NCI-H2081 treated with DMSO at 0.1 percent for 48 hours (cell line): ENCODE measurements around the gene IFT22.
"Not testable (repeated sequence)": the region's sequence is repeated elsewhere in the genome, so short reads cannot be mapped to it uniquely, and the experiment has no call there.

Source experiments
- DNase-seq: peaks from one replicate; lab custom pipeline; 2025; lab: John Stamatoyannopoulos, UW

The IFT22 gene

GRCh38 chr7:101321491-101322401 is at the start of gene IFT22:
IFT22 (minus strand) TSS chr7:101321812; CDS start chr7:101321709, 103 bp downstream.
- peak; percentile 50 for DNase-seq

DNA sequence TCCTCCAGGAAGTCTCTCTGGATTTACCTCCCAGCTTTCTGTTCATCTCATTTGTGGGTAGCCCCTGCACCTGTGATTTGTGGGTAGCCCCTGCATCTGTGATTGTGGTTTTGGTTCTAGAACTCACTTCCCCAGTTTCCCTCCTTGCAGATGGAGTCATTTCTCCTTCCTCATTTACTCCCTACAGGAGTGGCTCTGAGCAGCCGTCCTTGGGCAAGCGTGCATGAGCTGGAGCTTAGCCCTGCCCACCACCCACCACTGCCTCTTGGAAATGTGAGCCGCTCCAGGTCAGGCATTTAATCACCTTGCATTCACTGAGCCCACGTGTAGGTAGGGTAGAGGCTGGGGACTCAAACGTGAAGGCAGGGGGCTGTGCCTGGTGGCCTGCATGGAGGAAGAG is 49.2 kb upstream of the IFT22 start:
- no peak for DNase-seq

DNA sequence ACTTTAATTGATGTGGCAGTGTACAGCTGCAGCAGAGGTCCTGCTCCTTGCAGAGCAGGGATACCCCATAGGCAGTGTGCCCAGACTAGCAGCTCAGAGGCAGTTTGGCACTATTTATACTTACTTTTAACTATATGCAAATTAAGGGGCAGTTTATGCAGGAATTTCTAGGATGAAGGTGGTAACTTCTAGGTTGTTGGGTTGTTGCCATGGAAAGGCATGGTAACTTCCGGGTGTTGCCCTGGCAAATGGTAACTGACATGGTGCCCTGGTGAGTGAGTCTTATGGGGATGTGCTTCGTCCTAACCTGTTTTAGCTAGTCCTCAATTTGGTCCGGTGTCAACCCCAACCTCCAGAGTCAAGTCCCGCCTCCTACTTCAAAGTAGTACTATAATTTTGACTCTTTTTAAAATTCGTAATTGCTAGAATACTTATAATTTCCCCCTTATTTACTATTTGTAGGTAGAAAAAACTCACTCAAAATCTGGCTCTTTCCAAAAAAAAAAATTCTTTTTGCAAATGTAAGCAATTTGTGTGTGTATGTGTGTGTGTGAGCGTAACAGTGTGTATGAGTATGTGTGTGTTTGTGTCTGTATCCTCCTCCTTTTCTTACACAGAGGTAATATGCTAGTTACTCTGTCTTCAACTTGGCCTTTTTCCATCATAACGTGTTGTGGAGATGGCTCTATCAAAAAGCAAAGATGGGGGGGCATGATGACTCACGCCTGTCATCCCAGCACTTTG is 47.0 kb upstream of the IFT22 start:
- no peak for DNase-seq

- no peak for DNase-seq
Observed at GRCh38 chr7:101367676-101368075, 46.1 kb upstream of the IFT22 start.

DNA sequence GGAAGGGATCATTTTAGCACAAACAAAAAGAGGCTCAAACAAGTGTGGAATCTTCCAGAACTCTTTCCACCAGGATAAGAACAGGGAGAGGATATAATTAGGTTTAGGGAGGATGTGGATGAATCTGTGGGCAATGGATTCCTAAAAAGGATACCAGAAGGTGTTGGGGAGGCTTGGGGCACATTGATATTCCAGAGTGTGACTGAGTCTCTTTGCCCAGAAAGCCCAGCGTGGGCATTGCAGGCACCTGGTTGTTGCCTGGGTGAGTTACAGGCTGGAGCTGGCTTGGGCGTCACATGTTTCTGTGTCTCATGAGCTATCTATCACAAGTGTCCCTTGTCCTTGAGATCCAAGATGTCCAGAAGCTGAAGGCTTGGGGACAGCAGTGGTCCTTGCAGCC is 44.3 kb upstream of the IFT22 start:
- DNase-seq = no peak

DNA sequence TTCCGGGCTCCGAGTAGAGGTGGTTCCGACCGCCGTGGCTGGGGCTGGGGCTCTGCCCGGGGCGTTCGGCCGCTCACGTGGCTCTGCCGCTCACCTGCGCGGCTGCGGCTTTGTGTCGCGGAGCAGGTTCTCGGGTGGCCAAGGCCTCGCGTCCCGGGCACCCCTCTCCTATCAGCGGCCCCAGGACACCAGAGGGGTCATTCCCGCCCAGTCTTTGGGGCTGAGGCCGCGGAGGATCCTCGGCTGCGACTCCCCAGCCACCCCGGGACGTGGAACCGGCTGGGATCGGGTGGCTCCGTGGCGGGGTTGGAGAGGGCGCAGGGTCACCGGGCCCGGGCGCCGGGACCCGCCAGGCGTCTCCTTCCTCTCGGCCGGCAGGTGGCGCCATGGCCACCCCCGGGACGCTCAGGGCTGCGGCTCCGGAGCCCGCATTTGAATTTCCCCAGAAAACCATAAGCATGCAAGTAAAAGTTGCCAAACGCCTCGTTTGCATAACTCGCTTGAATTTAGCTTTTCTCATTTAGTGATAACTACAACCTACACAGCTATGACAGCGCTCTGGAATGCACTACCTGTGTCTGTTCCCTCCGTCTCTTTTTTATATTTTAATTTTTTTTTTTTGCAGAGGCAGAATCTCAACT is 42.2 kb upstream of the IFT22 start:
- DNase-seq = no peak

DNA sequence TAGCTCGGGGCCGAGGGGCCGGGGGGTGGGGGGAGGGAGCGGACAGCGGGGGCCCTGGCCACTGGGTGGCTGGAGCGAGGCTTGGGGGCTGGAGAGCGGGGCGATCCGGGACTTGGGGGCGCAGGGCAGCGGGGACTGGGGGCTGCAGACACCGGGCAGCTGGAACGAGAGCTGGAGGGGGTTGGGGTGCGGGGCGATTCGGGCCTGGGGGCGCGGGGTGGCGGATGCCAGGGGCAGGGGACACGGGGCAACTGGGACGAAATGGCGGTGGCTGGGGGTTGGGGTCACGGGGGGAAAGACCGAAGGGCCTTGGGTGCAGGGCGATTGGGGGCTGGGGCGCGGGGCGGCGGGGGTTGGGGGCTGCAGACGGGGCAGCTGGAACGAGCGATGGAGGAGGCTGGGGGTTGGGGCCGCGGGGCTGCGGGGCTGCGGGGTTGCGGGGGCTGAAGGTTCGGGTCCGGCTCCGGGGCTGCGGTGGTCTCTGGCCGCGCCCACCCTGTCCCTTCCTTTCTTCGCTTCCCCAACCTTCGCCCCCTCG is 41.7 kb upstream of the IFT22 start:
- no peak for DNase-seq

DNA sequence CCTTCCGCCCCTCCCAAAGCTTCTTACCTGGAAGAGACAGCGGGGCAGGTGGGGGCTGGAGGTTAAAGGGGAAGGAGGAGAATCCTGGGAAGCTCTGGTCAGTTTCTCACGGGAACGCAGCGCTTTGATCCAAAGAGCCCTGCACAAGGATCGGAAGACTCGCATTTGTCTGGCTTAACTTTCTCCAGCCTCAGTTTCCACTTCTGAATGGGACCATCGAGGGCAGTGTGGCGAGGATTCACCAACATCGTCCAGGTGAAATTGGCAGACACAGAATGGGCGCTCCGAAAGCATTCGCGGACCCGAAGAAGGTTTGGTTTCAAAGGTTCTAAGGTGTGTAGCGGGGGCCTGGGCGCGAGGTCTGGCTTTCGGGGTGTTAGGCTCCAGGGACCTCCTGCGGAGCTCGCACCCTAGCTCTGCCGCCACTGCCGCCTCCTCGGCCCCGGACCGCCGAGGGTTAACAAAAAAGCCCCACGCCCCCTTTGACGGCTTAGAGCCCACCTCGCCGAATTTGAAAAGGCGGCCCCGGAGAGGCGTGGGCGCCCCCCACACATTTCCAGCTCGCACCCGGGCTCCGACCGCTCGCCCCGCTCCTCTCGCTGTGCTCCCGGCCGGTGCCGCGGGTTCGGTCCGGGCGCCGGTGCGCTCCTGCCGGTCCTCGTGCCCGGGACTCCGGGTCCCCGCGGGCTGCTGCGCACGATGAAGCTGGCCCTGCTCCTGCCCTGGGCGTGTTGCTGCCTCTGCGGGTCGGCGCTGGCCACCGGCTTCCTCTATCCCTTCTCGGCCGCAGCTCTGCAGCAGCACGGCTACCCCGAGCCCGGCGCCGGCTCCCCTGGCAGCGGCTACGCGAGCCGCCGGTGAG is 41.0 kb upstream of the IFT22 start, which contains the start of gene COL26A1:
Gene COL26A1, plus strand, starts transcription at position 542 of the 862 bp plus-strand sequence. Its CDS starts 158 bp downstream, at position 700.
- DNase-seq = no peak

DNA sequence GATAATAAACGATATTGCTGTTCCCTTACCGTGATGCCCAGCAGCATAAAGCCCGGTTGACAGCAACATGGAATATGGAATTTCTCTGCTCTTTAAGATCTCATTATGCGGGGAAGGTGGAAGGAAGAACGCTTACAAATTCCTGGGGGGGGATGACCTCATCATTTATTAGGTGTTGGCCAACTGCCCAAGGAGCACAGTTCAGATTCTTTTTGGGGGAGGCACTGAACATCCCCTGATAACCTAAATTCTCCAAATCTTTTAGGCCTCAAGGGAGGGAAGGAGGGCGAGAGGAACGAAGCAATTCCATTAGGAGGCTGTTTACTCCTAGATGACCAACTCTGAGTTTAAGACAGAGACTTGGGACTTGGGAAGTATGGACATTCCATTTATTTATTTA is 35.8 kb upstream of the IFT22 start:
- no peak for DNase-seq

GRCh38 chr7:101352920-101353308 is 31.3 kb upstream of the IFT22 start:
- DNase-seq = no peak

GRCh38 chr7:101349300-101349699 is 27.7 kb upstream of the IFT22 start:
- not testable (repeated sequence) for DNase-seq

DNA sequence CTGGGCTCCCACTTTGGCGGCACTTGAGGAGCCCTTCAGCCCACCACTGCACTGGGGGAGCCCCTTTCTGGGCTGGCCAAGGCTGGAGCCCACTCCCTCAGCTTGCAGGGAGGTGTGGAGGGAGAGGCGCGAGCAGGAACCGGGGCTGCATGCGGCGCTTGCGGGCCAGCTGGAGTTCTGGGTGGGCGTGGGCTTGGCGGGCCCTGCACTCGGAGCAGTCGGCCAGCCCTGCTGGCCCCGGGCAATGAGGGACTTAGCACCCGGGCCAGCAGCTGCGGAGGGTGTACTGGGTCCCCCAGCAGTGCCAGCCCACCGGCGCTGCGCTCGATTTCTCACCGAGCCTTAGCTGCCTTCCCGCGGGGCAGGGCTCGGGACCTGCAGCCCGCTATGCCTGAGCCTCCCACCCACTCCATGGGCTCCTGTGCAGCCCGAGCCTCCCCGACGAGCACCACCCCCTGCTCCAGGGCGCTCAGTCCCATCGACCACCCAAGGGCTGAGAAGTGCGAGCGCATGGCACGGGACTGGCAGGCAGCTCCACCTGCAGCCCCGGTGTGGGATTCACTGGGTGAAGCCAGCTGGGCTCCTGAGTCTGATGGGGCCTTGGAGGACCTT is 26.9 kb upstream of the IFT22 start:
- DNase-seq = not testable (repeated sequence)

- DNase-seq = no peak
Observed at GRCh38 chr7:101347477-101347876, 25.9 kb upstream of the IFT22 start.

GRCh38 chr7:101342892-101343291 is 21.3 kb upstream of the IFT22 start:
- DNase-seq = no peak

- no peak for DNase-seq
Observed at GRCh38 chr7:101340379-101340778, 18.8 kb upstream of the IFT22 start.

DNA sequence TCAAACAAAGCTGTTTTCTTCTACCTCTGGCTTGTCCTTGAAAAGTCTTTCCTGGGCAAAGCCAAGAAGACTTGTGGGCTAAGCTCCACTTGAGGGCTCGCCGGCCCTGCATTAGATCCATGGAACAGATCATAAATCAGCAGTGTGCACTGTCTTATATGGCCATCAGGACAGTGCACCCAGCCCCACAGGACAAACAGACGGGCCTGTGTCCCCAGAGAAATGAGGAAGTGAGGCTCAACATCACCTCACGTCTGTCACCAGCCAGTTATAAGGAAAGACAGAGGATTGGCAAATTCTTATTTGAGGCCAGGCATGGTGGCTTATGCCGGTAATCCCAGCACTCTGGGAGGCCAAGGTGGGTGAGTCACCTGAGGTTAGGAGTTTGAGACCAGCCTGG is 12.3 kb upstream of the IFT22 start:
- DNase-seq = no peak

DNA sequence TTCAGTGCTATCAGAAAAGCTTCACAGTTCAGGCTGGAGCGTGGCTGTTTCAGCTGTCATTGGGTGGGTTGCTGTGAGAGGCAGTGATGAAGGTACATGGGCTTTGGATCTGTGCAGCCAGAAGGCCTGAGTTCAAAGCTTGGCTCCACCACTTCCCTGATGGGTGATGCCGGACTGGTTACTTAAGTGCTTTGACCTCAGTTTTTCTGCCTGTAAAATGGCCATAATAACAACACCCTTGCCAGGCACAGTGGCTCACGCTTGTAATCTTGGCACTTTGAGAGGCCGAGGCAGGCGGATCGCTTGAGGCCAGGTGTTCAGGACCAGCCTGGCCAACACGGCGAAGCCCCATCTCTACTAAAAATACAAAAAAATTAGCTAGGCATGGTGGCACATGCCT is 10.4 kb upstream of the IFT22 start:
- no peak for DNase-seq

- DNase-seq = no peak
Observed at GRCh38 chr7:101330011-101330484, 8.4 kb upstream of the IFT22 start.

GRCh38 chr7:101328159-101328558 is 6.5 kb upstream of the IFT22 start:
- DNase-seq = no peak

GRCh38 chr7:101319401-101319800 is 2.2 kb downstream of the IFT22 start:
- DNase-seq = no peak

- DNase-seq = no peak
Observed at GRCh38 chr7:101315336-101315735, 6.3 kb downstream of the IFT22 start.
